PC-3 (cell line): ENCODE measurements around the gene STK33. TPM values are rescaled to one million over a fixed set of nuclear protein-coding genes. Genes with fewer than 3 reads are reported as not detected.

Source experiments
- ATAC-seq: fragments of 200-7000 bp; cut with Tn5 transposase; 2 replicates; pipeline ENCODE4 v1.9.1; 2020; ENCODE audit warnings: mild to moderate bottlenecking, moderate library complexity
- BruUV-seq: library from RNA; stranded (reverse); fragments of 400-500 nt; replicated peaks from 2 replicates; lab custom pipeline; 2021; lab: Mats Ljungman, UMichigan
- CTCF ChIA-PET: fragments of 300-600 bp; sonication (Branson Sonifier 250); formaldehyde crosslinking; loops from one replicate; lab custom pipeline; 2022; ENCODE audit warnings: antibody characterized with exemption; lab: Charles Lee
- POLR2A ChIA-PET: fragments of 300-600 bp; sonication (Branson Sonifier 250); formaldehyde crosslinking; loops from one replicate; lab custom pipeline; 2022; ENCODE audit warnings: antibody characterized with exemption; ENCODE audit not compliant: unreplicated experiment; lab: Charles Lee
- DNase-seq: peaks from one replicate; pipeline ENCODE4 v3.0.0-alpha.2; 2015
- H2AFZ ChIP-seq: fragments of 300-600 bp; sonication (generic); 2 replicates; pipeline ENCODE4 v1.6.0; 2016; ENCODE audit warnings: antibody characterized with exemption, low read length
- H3F3A ChIP-seq: fragments of 300-600 bp; sonication (generic); one replicate; pipeline ENCODE4 v1.6.0; 2017; ENCODE audit warnings: antibody characterized with exemption, low read length, control low read depth, mild to moderate bottlenecking; ENCODE audit not compliant: unreplicated experiment
- H3K27ac ChIP-seq: fragments of 300-600 bp; sonication (generic); 2 replicates; pipeline ENCODE4 v1.5.1; 2016; ENCODE audit warnings: mild to moderate bottlenecking, low read length
- H3K27me3 ChIP-seq: fragments of 300-600 bp; sonication (generic); 2 replicates; pipeline ENCODE4 v1.6.1; 2016; ENCODE audit warnings: low read length, mixed read lengths
- H3K36me3 ChIP-seq: fragments of 300-600 bp; sonication (generic); 2 replicates; pipeline ENCODE4 v1.6.1; 2016; ENCODE audit warnings: low read depth, mixed run types, low read length, mixed read lengths
- H3K4me1 ChIP-seq: fragments of 300-600 bp; sonication (generic); 2 replicates; pipeline ENCODE4 v1.5.1; 2016; ENCODE audit warnings: low read length; ENCODE audit not compliant: insufficient read depth
- H3K4me2 ChIP-seq: fragments of 300-600 bp; sonication (generic); 2 replicates; pipeline ENCODE4 v1.6.0; 2016; ENCODE audit warnings: low read length
- H3K4me3 ChIP-seq: fragments of 300-600 bp; sonication (generic); 2 replicates; pipeline ENCODE4 v1.5.1; 2016; ENCODE audit warnings: mild to moderate bottlenecking, low read length, mixed read lengths
- H3K79me2 ChIP-seq: fragments of 300-600 bp; sonication (generic); 2 replicates; pipeline ENCODE4 v1.6.1; 2017; ENCODE audit warnings: low read length, mixed read lengths
- H3K9ac ChIP-seq: fragments of 300-600 bp; sonication (generic); 2 replicates; pipeline ENCODE4 v1.6.0; 2016; ENCODE audit warnings: mild to moderate bottlenecking, low read length
- H3K9me2 ChIP-seq: fragments of 300-600 bp; sonication (generic); replicated peaks from 2 replicates; pipeline ENCODE4 v1.6.1; 2016; ENCODE audit warnings: mixed run types, low read length, mixed read lengths
- H3K9me3 ChIP-seq: fragments of 300-600 bp; sonication (generic); 2 replicates; pipeline ENCODE4 v1.6.1; 2016; ENCODE audit warnings: low read length, mixed read lengths
- H4K20me1 ChIP-seq: fragments of 300-600 bp; sonication (generic); 2 replicates; pipeline ENCODE4 v1.6.1; 2016; ENCODE audit warnings: low read length, mixed read lengths
- CTCF ChIP-seq: fragments of 300-600 bp; sonication (generic); conservative IDR thresholded peaks from 2 replicates; pipeline ENCODE4 v1.5.1; 2017; ENCODE audit warnings: antibody characterized with exemption, low read depth, mild to moderate bottlenecking, low read length
- EZH2 ChIP-seq: fragments of 300-600 bp; sonication (generic); IDR thresholded peaks from one replicate; pipeline ENCODE4 v1.6.1; 2017; ENCODE audit warnings: antibody characterized with exemption, mild to moderate bottlenecking, low read length; ENCODE audit not compliant: unreplicated experiment
- EZH2phosphoT487 ChIP-seq: fragments of 300-600 bp; sonication (generic); IDR thresholded peaks from 2 replicates; pipeline ENCODE4 v1.6.1; 2018; ENCODE audit warnings: mild to moderate bottlenecking, antibody characterized with exemption, low read length, borderline replicate concordance
- intact Hi-C: fragments of 100-400 bp; cut with micrococcal nuclease; formaldehyde crosslinking; loops from 2 replicates; pipeline ENCODE4 v1.9.0; 2023
- total RNA-seq: library from RNA; depleted of rRNA; stranded (reverse); fragments of >200 nt; gene quantifications from 2 replicates; pipeline ENCODE4 v1.2.3, GENCODE V29; 2014

Gene STK33
- total RNA-seq, 1 experiment from 2014 or later: not detected

GRCh38 chr11:8612522-8612921, 18.5 kb upstream of the STK33 start:
- no peaks in the 10 kb centered on the region for H3K27me3 ChIP-seq
- H3K9me2 ChIP-seq: no peaks in the 10 kb centered on the region
- H3K4me3 ChIP-seq: no peak overlapping the region
- no peak for TF ChIP-seq EZH2
- TF ChIP-seq EZH2phosphoT487: no peak
- no peak for TF ChIP-seq CTCF
- no peak overlapping the region for H3K27ac ChIP-seq
- H3K9ac ChIP-seq: no peak overlapping the region
- no peak overlapping the region for H3K4me2 ChIP-seq
- no peaks in the 10 kb centered on the region for H3K36me3 ChIP-seq
- ChIA-PET CTCF (no interaction called here), POLR2A (no interaction called here)
- H3K9me3 ChIP-seq: no peaks in the 10 kb centered on the region
- no peaks in the 10 kb centered on the region for H3K4me1 ChIP-seq
- intact Hi-C loops: no loop called here
- no peaks in the 10 kb centered on the region for H4K20me1 ChIP-seq
- H3F3A ChIP-seq: no peaks in the 10 kb centered on the region
- H2AFZ ChIP-seq: no peak overlapping the region
- no TSS peak for BruUV-seq
- DNase-seq (no peak), ATAC-seq (no peak)
- H3K79me2 ChIP-seq: no peaks in the 10 kb centered on the region

- ChIA-PET CTCF (no interaction called here), POLR2A (interaction anchor here (0.6 kb wide), 1 partner anchor 78 kb away, joined by 24 read pairs; no protein-coding TSS in a partner anchor)
- intact Hi-C loops: no loop called here
- Histone ChIP-seq H3K36me3 (no peaks in the 10 kb centered on the region), H3K4me1 (no peaks in the 10 kb centered on the region), H3K9me3 (no peaks in the 10 kb centered on the region), H3K4me2 (no peak overlapping the region), H2AFZ (no peak overlapping the region), H3K9me2 (no peaks in the 10 kb centered on the region), H3K79me2 (no peaks in the 10 kb centered on the region), H3K27ac (no peak overlapping the region), H3K9ac (no peak overlapping the region), H4K20me1 (no peaks in the 10 kb centered on the region), H3K27me3 (no peaks in the 10 kb centered on the region), H3K4me3 (no peak overlapping the region), H3F3A (no peaks in the 10 kb centered on the region)
- BruUV-seq: no TSS peak
- no peak for ATAC-seq
- no peak for DNase-seq
- TF ChIP-seq EZH2phosphoT487 (no peak), CTCF (no peak), EZH2 (no peak)
Observed at GRCh38 chr11:8610532-8611116, 16.6 kb upstream of the STK33 start.

- no peak for ATAC-seq
- H3K9me3 ChIP-seq: no peaks in the 10 kb centered on the region
- H2AFZ ChIP-seq: no peak overlapping the region
- no peaks in the 10 kb centered on the region for H4K20me1 ChIP-seq
- ChIA-PET CTCF (no interaction called here), POLR2A (interaction anchor here (0.6 kb wide), 1 partner anchor 449 kb away, joined by 3 read pairs; no protein-coding TSS in a partner anchor)
- no peak for TF ChIP-seq CTCF
- no peak for TF ChIP-seq EZH2
- TF ChIP-seq EZH2phosphoT487: no peak
- no peaks in the 10 kb centered on the region for H3F3A ChIP-seq
- no peak overlapping the region for H3K9ac ChIP-seq
- H3K36me3 ChIP-seq: no peaks in the 10 kb centered on the region
- intact Hi-C loops: no loop called here
- no peak for DNase-seq
- H3K79me2 ChIP-seq: no peaks in the 10 kb centered on the region
- no TSS peak for BruUV-seq
- H3K27me3 ChIP-seq: no peaks in the 10 kb centered on the region
- no peak overlapping the region for H3K4me3 ChIP-seq
- no peak overlapping the region for H3K27ac ChIP-seq
- no peak overlapping the region for H3K4me2 ChIP-seq
- H3K9me2 ChIP-seq: no peaks in the 10 kb centered on the region
- peaks cover 14% of the 10 kb centered on the region for H3K4me1 ChIP-seq
Observed at GRCh38 chr11:8608652-8609051, 14.6 kb upstream of the STK33 start.
